T-cell (primary cell): ENCODE measurements around the gene PAK1. TPM values are rescaled to one million over a fixed set of nuclear protein-coding genes. Genes with fewer than 3 reads are reported as not detected.

Source experiments
- ATAC-seq, 4 experiments: fragments of 200-7000 bp in 3 of 4; fragments of 150-1000 bp in 1 of 4; cut with Tn5 transposase; replicated peaks in 1 of 4; 1 replicate in 3 of 4; 2 replicates in 1 of 4; pipeline ENCODE4 v1.10.0; 2021; ENCODE audit warnings: moderate library complexity in 3 of 4, mild to moderate bottlenecking in 2 of 4, moderate number of reproducible peaks in 1 of 4
- CTCF ChIA-PET, 2 donors: fragments of 300-600 bp; sonication (Branson Sonifier 250); formaldehyde crosslinking; loops; one replicate each; lab custom pipeline; 2022; ENCODE audit warnings: antibody characterized with exemption in 2 of 2; lab: Charles Lee
- POLR2A ChIA-PET, 2 donors: fragments of 300-600 bp; sonication (Branson Sonifier 250); formaldehyde crosslinking; loops; one replicate each; lab custom pipeline; 2022; ENCODE audit warnings: antibody characterized with exemption in 2 of 2; lab: Charles Lee
- DNase-seq, 35 experiments: peaks; one replicate each; pipeline versions ENCODE4 v3.0.0 to v3.0.0-alpha.2; 2013 to 2023
- H3K27ac ChIP-seq: one replicate; pipeline ENCODE4 v1.5.1; 2013; ENCODE audit warnings: low read length
- H3K27me3 ChIP-seq, 2 experiments: replicated peaks in 1 of 2; 1 replicate in 1 of 2; 2 replicates in 1 of 2; pipeline versions ENCODE4 v1.6.1 to v1.7.0; 2013; ENCODE audit warnings: low read length in 1 of 2, mixed read lengths in 1 of 2; ENCODE audit not compliant: control insufficient read depth in 2 of 2, insufficient read depth in 2 of 2; ENCODE audit errors: extremely low read depth in 1 of 2
- H3K36me3 ChIP-seq, 2 donors: 1 replicate in 1 of 2; 2 replicates in 1 of 2; pipeline versions ENCODE4 v1.6.1 to v1.7.0; 2013; ENCODE audit warnings: low read length in 1 of 2; ENCODE audit not compliant: control insufficient read depth in 2 of 2, insufficient read depth in 1 of 2; ENCODE audit errors: extremely low read depth in 1 of 2
- H3K4me1 ChIP-seq, 2 experiments: 1 replicate in 1 of 2; 2 replicates in 1 of 2; pipeline versions ENCODE4 v1.6.1 to v1.7.0; 2013; ENCODE audit warnings: low read length in 2 of 2, mixed read lengths in 1 of 2; ENCODE audit not compliant: insufficient read depth in 2 of 2, control insufficient read depth in 1 of 2; ENCODE audit errors: extremely low read depth in 1 of 2
- H3K4me3 ChIP-seq, 2 donors: 1 replicate in 1 of 2; 2 replicates in 1 of 2; pipeline versions ENCODE4 v1.5.1 to v1.7.0; 2013; ENCODE audit warnings: mild to moderate bottlenecking in 2 of 2, low read length in 1 of 2, moderate library complexity in 1 of 2; ENCODE audit not compliant: control insufficient read depth in 1 of 2; ENCODE audit errors: extremely low read depth in 1 of 2
- H3K9me3 ChIP-seq: 2 replicates; pipeline ENCODE4 v1.7.0; 2013
- H3K27ac Mint-ChIP-seq, 2 donors: one replicate each; pipeline ENCODE4 v1.8.0; 2020 to 2021; ENCODE audit warnings: mild to moderate bottlenecking in 2 of 2, mixed read lengths in 2 of 2
- H3K27me3 Mint-ChIP-seq, 2 donors: one replicate each; pipeline ENCODE4 v1.8.0; 2021 to 2022; ENCODE audit warnings: mixed read lengths in 2 of 2
- H3K36me3 Mint-ChIP-seq: one replicate; pipeline ENCODE4 v1.8.0; 2021; ENCODE audit warnings: mixed read lengths
- H3K4me1 Mint-ChIP-seq, 3 donors: one replicate each; pipeline ENCODE4 v1.8.0; 2020 to 2022; ENCODE audit warnings: mixed read lengths in 3 of 3, mild to moderate bottlenecking in 1 of 3
- H3K4me3 Mint-ChIP-seq, 3 donors: one replicate each; pipeline ENCODE4 v1.8.0; 2020 to 2022; ENCODE audit warnings: mild to moderate bottlenecking in 3 of 3, mixed read lengths in 3 of 3, moderate library complexity in 3 of 3
- H3K9me3 Mint-ChIP-seq, 3 donors: one replicate each; pipeline ENCODE4 v1.8.0; 2020 to 2022; ENCODE audit warnings: mixed read lengths in 3 of 3
- WGBS: methylation state at CpG from one replicate; pipeline ENCODE4 v1.1.5; 2013; ENCODE audit warnings: missing lambda C conversion rate; ENCODE audit not compliant: insufficient coverage; 5-methylcytosine and 5-hydroxymethylcytosine counted together
- total RNA-seq, 35 experiments: library from RNA in 6 of 35; stranded (reverse) in 6 of 35; fragments of 120-200 nt in 1 of 35; gene quantifications; one replicate each; pipeline versions ENCODE4 v1.2.1 to v1.2.4 and lab custom pipeline; 2013 to 2026

The PAK1 gene
- total RNA-seq, 5 donors from 2014 or later (not counting 1 experiment from before 2014, with no cell fraction given), result 15.9 to 28.0 (median 18.7) TPM

GRCh38 chr11:77284476-77285468 is 189.1 kb downstream of the PAK1 start:
- Mint-ChIP-seq H3K27me3 (peaks cover 30 to 34% of the 10 kb centered on the region in 2 donors), H3K9me3 (no peaks in the 10 kb centered on the region), H3K36me3 (no peaks in the 10 kb centered on the region), H3K27ac (no peak overlapping the region), H3K4me1 (no peaks in the 10 kb centered on the region), H3K4me3 (no peak overlapping the region)
- Histone ChIP-seq H3K27ac (no peak overlapping the region), H3K4me1 (no peaks in the 10 kb centered on the region), H3K27me3 (peaks cover 0 to 11% of the 10 kb centered on the region in 2 experiments), H3K36me3 (no peaks in the 10 kb centered on the region), H3K4me3 (no peak overlapping the region), H3K9me3 (no peaks in the 10 kb centered on the region)
- CTCF ChIA-PET, result no interaction called here
- no peak for ATAC-seq
- no CpG with 5 or more reads among the region's 6 CpGs for WGBS
- no peak for DNase-seq
- POLR2A ChIA-PET, result interaction anchor here in 1 of 2 donors (0.7 kb wide), 1 partner anchor 37 kb away, joined by 4 read pairs; no protein-coding TSS in a partner anchor

DNA sequence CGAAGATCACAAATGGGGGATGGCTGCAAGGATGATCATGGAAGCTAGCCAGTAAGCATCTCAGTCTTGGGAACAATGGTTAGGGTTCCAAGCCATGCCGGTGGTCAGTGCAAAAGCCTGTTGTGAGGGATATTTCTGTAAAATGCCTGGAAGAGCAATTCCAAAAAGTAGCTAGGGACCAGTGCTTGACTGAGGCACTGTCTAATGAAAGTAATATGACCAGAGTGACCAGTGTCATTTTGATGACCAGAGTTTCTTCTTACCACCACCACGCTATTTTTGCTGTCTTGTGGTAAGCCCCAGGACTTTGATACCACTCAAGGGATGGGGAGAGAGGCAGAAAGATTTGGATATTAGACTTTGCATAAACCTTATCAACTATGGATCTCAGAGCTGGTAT is 190.8 kb downstream of the PAK1 start:
- Mint-ChIP-seq H3K36me3 (no peaks in the 10 kb centered on the region), H3K27me3 (peaks cover 32 to 36% of the 10 kb centered on the region in 2 donors), H3K9me3 (no peaks in the 10 kb centered on the region), H3K4me3 (no peak overlapping the region), H3K27ac (no peak overlapping the region), H3K4me1 (no peaks in the 10 kb centered on the region)
- Histone ChIP-seq H3K27ac (no peak overlapping the region), H3K36me3 (no peaks in the 10 kb centered on the region), H3K9me3 (no peaks in the 10 kb centered on the region), H3K27me3 (peaks cover 0 to 3% of the 10 kb centered on the region in 2 experiments), H3K4me1 (no peaks in the 10 kb centered on the region), H3K4me3 (no peak overlapping the region)
- ATAC-seq, result no peak
- no peak for DNase-seq
- 25% methylated on average over 2 of the region's 3 CpGs for WGBS
- CTCF ChIA-PET, result no interaction called here
- POLR2A ChIA-PET, result no interaction called here

DNA sequence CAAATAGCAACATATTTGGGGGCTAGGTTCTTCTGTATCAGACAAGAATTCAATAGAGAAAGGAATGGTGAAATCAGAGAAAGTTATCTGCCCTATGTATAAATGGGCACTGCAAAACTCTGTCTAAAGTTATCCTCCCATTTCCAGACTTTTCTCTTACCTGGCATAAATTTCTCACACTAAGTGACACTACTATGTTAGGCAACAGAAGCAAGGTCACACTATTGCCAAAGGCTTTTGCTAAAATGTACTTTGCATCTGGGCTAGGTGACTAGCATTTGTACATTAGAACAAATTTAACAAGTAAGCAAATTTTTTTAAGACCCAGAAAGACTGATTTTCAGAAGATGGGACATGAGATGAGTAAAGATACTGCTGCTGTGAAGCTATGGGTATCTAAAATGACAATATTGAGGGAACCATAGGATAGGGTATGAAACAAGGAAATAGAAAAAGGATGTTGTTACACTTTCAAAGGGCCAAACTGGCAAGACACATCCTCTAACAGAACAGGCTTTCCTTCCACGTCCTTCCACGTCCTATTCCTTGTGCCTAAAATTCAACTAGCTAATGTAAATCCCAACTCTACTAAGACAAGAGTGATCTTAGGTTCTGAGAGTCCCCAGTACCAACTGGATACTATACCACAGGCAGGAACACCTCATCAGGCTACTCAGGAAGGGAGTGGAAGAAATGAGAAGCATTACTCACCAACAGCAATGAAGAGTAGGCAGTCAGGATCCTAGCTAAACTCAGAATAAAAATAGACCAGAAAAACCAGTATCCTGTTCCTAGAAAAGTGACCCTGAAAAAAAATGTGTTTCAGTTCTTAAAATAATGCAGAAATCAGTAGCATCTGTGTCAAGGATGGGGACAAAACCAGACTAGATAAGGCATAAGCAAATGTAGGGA is 195.0 kb downstream of the PAK1 start:
- no peaks in the 10 kb centered on the region for H3K27me3 ChIP-seq
- ATAC-seq, result no peak
- Mint-ChIP-seq H3K27me3 (peaks cover 14 to 23% of the 10 kb centered on the region in 2 donors), H3K36me3 (no peaks in the 10 kb centered on the region), H3K27ac (no peak overlapping the region), H3K4me3 (no peak overlapping the region), H3K9me3 (no peaks in the 10 kb centered on the region), H3K4me1 (no peaks in the 10 kb centered on the region)
- DNase-seq, result no peak
- no CpG with 5 or more reads among the region's 2 CpGs for WGBS
- no peaks in the 10 kb centered on the region for H3K36me3 ChIP-seq
- H3K4me1 ChIP-seq, result no peaks in the 10 kb centered on the region
- no peak overlapping the region for H3K27ac ChIP-seq
- CTCF ChIA-PET, result interaction anchor here in 1 of 2 donors (0.6 kb wide), 1 partner anchor 467 kb away, joined by 10 read pairs; no protein-coding TSS in a partner anchor
- no peaks in the 10 kb centered on the region for H3K9me3 ChIP-seq
- POLR2A ChIA-PET, result no interaction called here
- no peak overlapping the region for H3K4me3 ChIP-seq

- Histone ChIP-seq H3K4me3 (no peak overlapping the region), H3K9me3 (no peaks in the 10 kb centered on the region), H3K27me3 (no peaks in the 10 kb centered on the region), H3K27ac (no peak overlapping the region), H3K36me3 (no peaks in the 10 kb centered on the region), H3K4me1 (no peaks in the 10 kb centered on the region)
- WGBS, result 83% methylated on average over 1 of the region's 2 CpGs
- Mint-ChIP-seq H3K27ac (no peak overlapping the region), H3K4me3 (no peak overlapping the region), H3K9me3 (no peaks in the 10 kb centered on the region), H3K36me3 (no peaks in the 10 kb centered on the region), H3K4me1 (no peaks in the 10 kb centered on the region), H3K27me3 (peaks cover 12 to 20% of the 10 kb centered on the region in 2 donors)
- POLR2A ChIA-PET, result no interaction called here
- ATAC-seq (no peak), DNase-seq (no peak)
- CTCF ChIA-PET, result no interaction called here
Observed at GRCh38 chr11:77276271-77276670, 197.6 kb downstream of the PAK1 start.

Other genes with a start within 250 kb of the PAK1 start
- gene GDPD4, start 172.4 kb downstream of the PAK1 start, total RNA-seq, result not detected
- gene AQP11, start 115.9 kb upstream of the PAK1 start, total RNA-seq, result under 1 TPM in 4 of 5 donors, not detected in 1; 0.19 to 0.49 (median 0.28) TPM
- gene CLNS1A, start 163.7 kb upstream of the PAK1 start, total RNA-seq, result 100 to 1,000 TPM in 4 of 5 donors, 10 to 100 TPM in 1; 69.6 to 112 (median 103) TPM